NT2/D1 (cell line): ENCODE results near the gene NKX2-4.

Experiments used
- SUZ12 ChIP-seq: IDR thresholded peaks from 2 replicates; pipeline ENCODE4 v1.6.1; 2011; ENCODE audit not compliant: insufficient read length, insufficient read depth; ENCODE audit errors: extremely low read depth
- YY1 ChIP-seq: IDR thresholded peaks from 2 replicates; pipeline ENCODE4 v1.6.1; 2011; ENCODE audit not compliant: insufficient read length, insufficient read depth
- ZNF274 ChIP-seq: IDR thresholded peaks from 2 replicates; pipeline ENCODE4 v1.6.1; 2011; ENCODE audit warnings: mild to moderate bottlenecking, low read depth, low read length

DNA sequence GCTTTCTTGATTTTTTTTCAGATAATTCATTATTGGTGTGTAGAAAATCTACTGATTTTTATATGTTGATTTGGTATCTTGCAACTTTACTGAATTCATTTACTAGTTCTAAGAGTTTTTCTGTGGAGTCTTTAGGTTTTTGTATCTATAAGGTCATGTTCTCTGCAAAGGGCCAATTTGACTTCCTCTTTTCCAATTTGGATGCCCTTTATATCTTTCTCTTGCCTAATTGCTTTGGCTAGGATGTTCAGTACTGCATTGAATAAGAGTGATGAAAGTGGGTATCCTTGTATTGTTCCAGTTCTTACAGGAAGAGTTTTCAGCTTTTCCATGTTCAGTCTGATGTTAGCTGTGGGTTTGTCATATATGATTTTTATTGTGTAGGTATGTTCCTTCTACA lies 14.4 kb upstream of the NKX2-4 start:
- TF ChIP-seq ZNF274 (no peak), YY1 (no peak), SUZ12 (no peak)
